Caco-2 (cell line): ENCODE results near the gene FRS2. TPM values are rescaled to one million over a fixed set of nuclear protein-coding genes. Genes with fewer than 3 reads are reported as not detected.
"Not testable (repeated sequence)": the region's sequence is repeated elsewhere in the genome, so short reads cannot be mapped to it uniquely, and the experiment has no call there.

ENCODE experiments used
- BruUV-seq: library from RNA; stranded (reverse); fragments of 400-500 nt; replicated peaks from 2 replicates; lab custom pipeline; 2021; lab: Mats Ljungman, UMichigan
- CTCF ChIA-PET: fragments of 300-600 bp; sonication (Branson Sonifier 250); formaldehyde crosslinking; loops from one replicate; lab custom pipeline; 2022; ENCODE audit warnings: antibody characterized with exemption; lab: Charles Lee
- POLR2A ChIA-PET: fragments of 300-600 bp; sonication (Branson Sonifier 250); formaldehyde crosslinking; loops from one replicate; lab custom pipeline; 2022; ENCODE audit warnings: antibody characterized with exemption; lab: Charles Lee
- DNase-seq, 2 experiments: peaks; one replicate each; pipeline versions ENCODE4 v3.0.0 to v3.0.0-alpha.2; 2020 to 2022
- H3K27me3 ChIP-seq: replicated peaks from 2 replicates; pipeline ENCODE4 v1.6.0; 2011; ENCODE audit warnings: low read length; ENCODE audit not compliant: control insufficient read depth, insufficient read depth
- H3K36me3 ChIP-seq: 2 replicates; pipeline ENCODE4 v1.5.1; 2011; ENCODE audit warnings: low read length; ENCODE audit not compliant: control insufficient read depth, insufficient read depth
- H3K4me1 ChIP-seq: fragments of 250-450 bp; sonication (Bioruptor Pico); 2 replicates; pipeline ENCODE4 v1.5.1; 2020; ENCODE audit warnings: mild to moderate bottlenecking
- H3K4me3 ChIP-seq: 2 replicates; pipeline ENCODE4 v1.5.1; 2011; ENCODE audit warnings: low read depth, mild to moderate bottlenecking, control low read depth, low read length
- H3K9me3 ChIP-seq: fragments of 250-450 bp; sonication (Bioruptor Pico); 2 replicates; pipeline ENCODE4 v1.5.1; 2020; ENCODE audit warnings: mild to moderate bottlenecking, moderate library complexity
- H3K27ac Mint-ChIP-seq: one replicate; pipeline ENCODE4 v1.8.0; 2022; ENCODE audit warnings: mixed read lengths; ENCODE audit not compliant: unreplicated experiment
- H3K27me3 Mint-ChIP-seq: one replicate; pipeline ENCODE4 v1.8.0; 2022; ENCODE audit warnings: mixed read lengths; ENCODE audit not compliant: insufficient read depth, unreplicated experiment
- H3K36me3 Mint-ChIP-seq: one replicate; pipeline ENCODE4 v1.8.0; 2022; ENCODE audit warnings: mild to moderate bottlenecking, mixed read lengths; ENCODE audit not compliant: insufficient read depth, unreplicated experiment
- H3K4me1 Mint-ChIP-seq: one replicate; pipeline ENCODE4 v1.8.0; 2022; ENCODE audit warnings: low read depth, mixed read lengths; ENCODE audit not compliant: unreplicated experiment
- H3K4me3 Mint-ChIP-seq: one replicate; pipeline ENCODE4 v1.8.0; 2022; ENCODE audit warnings: mild to moderate bottlenecking, moderate library complexity, mixed read lengths; ENCODE audit not compliant: unreplicated experiment
- H3K9me3 Mint-ChIP-seq: one replicate; pipeline ENCODE4 v1.8.0; 2022; ENCODE audit warnings: mixed read lengths; ENCODE audit not compliant: unreplicated experiment
- CTCF ChIP-seq, 2 experiments: fragments of 200-600 bp in 1 of 2; IDR thresholded peaks; 1 replicate in 1 of 2; 2 replicates in 1 of 2; pipeline versions ENCODE4 v1.5.1 to v1.8.0; 2011 to 2022; ENCODE audit warnings: antibody characterized with exemption in 1 of 2, control low read depth in 1 of 2, inconsistent platforms in 1 of 2, low read depth in 1 of 2, low read length in 1 of 2, mild to moderate bottlenecking in 1 of 2, moderate library complexity in 1 of 2; ENCODE audit not compliant: insufficient read depth in 1 of 2, severe bottlenecking in 1 of 2, unreplicated experiment in 1 of 2
- intact Hi-C: fragments of 100-400 bp; cut with micrococcal nuclease; formaldehyde crosslinking; loops from one replicate; pipeline ENCODE4 v1.10.0; 2022; ENCODE audit not compliant: unreplicated experiment
- total RNA-seq: library from RNA; stranded (reverse); gene quantifications from 2 replicates; pipeline ENCODE4 v1.2.3, GENCODE V29; 2022

The FRS2 gene
- total RNA-seq, 1 experiment from 2014 or later = 82.3 TPM

- Histone ChIP-seq H3K27me3 (no peaks in the 10 kb centered on the region), H3K36me3 (no peaks in the 10 kb centered on the region), H3K4me3 (no peak overlapping the region), H3K4me1 (peaks cover 28% of the 10 kb centered on the region), H3K9me3 (no peaks in the 10 kb centered on the region)
- ChIA-PET CTCF (interaction anchor here (0.5 kb wide), 1 partner anchor 87 kb away, joined by 8 read pairs; no protein-coding TSS in a partner anchor), POLR2A (no interaction called here)
- peaks cover 20% of the 10 kb centered on the region for H3K9me3 Mint-ChIP-seq
- H3K27me3 Mint-ChIP-seq = no peaks in the 10 kb centered on the region
- no peak overlapping the region for H3K4me3 Mint-ChIP-seq
- intact Hi-C loops = no loop called here
- BruUV-seq = no TSS peak
- no peak overlapping the region for H3K27ac Mint-ChIP-seq
- H3K4me1 Mint-ChIP-seq = peaks cover 19% of the 10 kb centered on the region
- TF ChIP-seq CTCF (IDR thresholded peaks at IDR 0.05; ENCODE audit: insufficient read depth in 1 of 2, low read depth in 1 of 2, low read length in 1 of 2, severe bottlenecking in 1 of 2, unreplicated experiment in 1 of 2) = no peak
- no peaks in the 10 kb centered on the region for H3K36me3 Mint-ChIP-seq
- no peak for DNase-seq
Observed at GRCh38 chr12:69443916-69444315, 26.3 kb upstream of the FRS2 start.

GRCh38 chr12:69447892-69448291 lies 22.3 kb upstream of the FRS2 start:
- no TSS peak for BruUV-seq
- intact Hi-C loops = no loop called here
- H3K4me3 Mint-ChIP-seq = no peak overlapping the region
- no peaks in the 10 kb centered on the region for H3K36me3 Mint-ChIP-seq
- Histone ChIP-seq H3K36me3 (no peaks in the 10 kb centered on the region), H3K9me3 (no peaks in the 10 kb centered on the region), H3K4me3 (no peak overlapping the region), H3K27me3 (no peaks in the 10 kb centered on the region), H3K4me1 (peaks cover 12% of the 10 kb centered on the region)
- no peak for TF ChIP-seq CTCF (IDR thresholded peaks at IDR 0.05; ENCODE audit: insufficient read depth in 1 of 2, low read depth in 1 of 2, low read length in 1 of 2, severe bottlenecking in 1 of 2, unreplicated experiment in 1 of 2)
- no peaks in the 10 kb centered on the region for H3K27me3 Mint-ChIP-seq
- no peak for DNase-seq
- H3K4me1 Mint-ChIP-seq = peaks cover 5% of the 10 kb centered on the region
- no peak overlapping the region for H3K27ac Mint-ChIP-seq
- peaks cover 20% of the 10 kb centered on the region for H3K9me3 Mint-ChIP-seq
- ChIA-PET CTCF (interaction anchor here (0.6 kb wide), 1 partner anchor 30 kb away, joined by 4 read pairs; no protein-coding TSS in a partner anchor), POLR2A (no interaction called here)

- H3K36me3 ChIP-seq, H3K9me3 Mint-ChIP-seq, CTCF ChIA-PET, H3K27me3 Mint-ChIP-seq, H3K36me3 Mint-ChIP-seq, intact Hi-C loops, H3K4me1 ChIP-seq, BruUV-seq, POLR2A ChIA-PET, H3K9me3 ChIP-seq, H3K4me3 Mint-ChIP-seq, H3K27me3 ChIP-seq, H3K27ac Mint-ChIP-seq, H3K4me3 ChIP-seq: not testable (repeated sequence)
- peaks cover 21% of the 10 kb centered on the region for H3K4me1 Mint-ChIP-seq
- peak in 1 of 2 experiments; percentile 39 for DNase-seq
Observed at GRCh38 chr12:69452598-69453132, 17.5 kb upstream of the FRS2 start.
